HG03060 (cell line): ENCODE results near the gene PHETA1.
"Not testable (repeated sequence)": the region's sequence is repeated elsewhere in the genome, so short reads cannot be mapped to it uniquely, and the experiment has no call there.

Experiments
- ATAC-seq: cut with Tn5 transposase; IDR thresholded peaks from one replicate; pipeline ENCODE4 v1.9.1; 2021; ENCODE audit warnings: low read depth, moderate number of reproducible peaks; ENCODE audit not compliant: unreplicated experiment

Gene PHETA1

GRCh38 chr12:111377440-111377839, 8.5 kb upstream of the PHETA1 start:
- no peak for ATAC-seq

- ATAC-seq: not testable (repeated sequence)
These were observed 4.3 kb upstream of the PHETA1 start for GRCh38 chr12:111373231-111373630.

GRCh38 chr12:111369496-111370220, 763 bp upstream of the PHETA1 start:
- no peak for ATAC-seq

- no peak for ATAC-seq
These were observed 556 bp downstream of the PHETA1 start for GRCh38 chr12:111368291-111368787.

- ATAC-seq: no peak
These were observed 1.2 kb downstream of the PHETA1 start for GRCh38 chr12:111367661-111368221.

GRCh38 chr12:111366583-111366982, 2.3 kb downstream of the PHETA1 start:
- ATAC-seq: no peak

- no peak for ATAC-seq
These were observed 2.8 kb downstream of the PHETA1 start for GRCh38 chr12:111366075-111366474.

- ATAC-seq: no peak
These were observed 5.3 kb downstream of the PHETA1 start for GRCh38 chr12:111363578-111363977.

GRCh38 chr12:111362687-111363475, 6.0 kb downstream of the PHETA1 start:
- no peak for ATAC-seq

GRCh38 chr12:111361717-111362576, 6.9 kb downstream of the PHETA1 start:
- ATAC-seq: no peak

- ATAC-seq: no peak
These were observed 7.7 kb downstream of the PHETA1 start for GRCh38 chr12:111361073-111361716.

- no peak for ATAC-seq
These were observed 8.5 kb downstream of the PHETA1 start for GRCh38 chr12:111360325-111360930.

GRCh38 chr12:111359914-111360276, 9.0 kb downstream of the PHETA1 start:
- ATAC-seq: no peak

GRCh38 chr12:111359231-111359913, 9.5 kb downstream of the PHETA1 start:
- ATAC-seq: no peak

- no peak for ATAC-seq
These were observed 13.5 kb downstream of the PHETA1 start for GRCh38 chr12:111355201-111355925.

- no peak for ATAC-seq
These were observed 14.4 kb downstream of the PHETA1 start for GRCh38 chr12:111354511-111354910.

- ATAC-seq: no peak
These were observed 15.1 kb downstream of the PHETA1 start for GRCh38 chr12:111353603-111354295.

- no peak for ATAC-seq
These were observed 15.9 kb downstream of the PHETA1 start for GRCh38 chr12:111353026-111353425.
